ENCODE data around the gene DHCR24. TPM values are rescaled to one million over a fixed set of nuclear protein-coding genes. Genes with fewer than 3 reads are reported as not detected.

Gene DHCR24
- total and polyA plus RNA-seq, 3 experiments from 2014 or later: 2.6 to 59.8 (median 54.6) TPM

DNA sequence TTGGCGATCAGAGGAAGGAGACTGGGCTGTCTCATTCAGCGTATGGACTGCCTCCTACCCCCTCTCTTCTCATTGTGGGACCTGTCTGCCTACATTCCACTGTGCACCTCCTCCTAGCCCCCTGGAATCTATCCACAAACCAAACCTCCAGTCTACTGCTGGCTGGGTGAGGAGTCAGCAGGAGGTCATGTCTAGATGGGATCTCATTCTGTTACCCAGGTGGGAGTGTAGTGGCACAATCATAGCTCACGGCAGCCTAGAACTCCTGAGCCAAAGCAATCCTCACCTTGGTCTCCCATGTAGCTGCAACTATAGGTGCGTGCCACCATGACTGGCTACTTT lies 67.8 kb downstream of the DHCR24 start:
- no peaks in the 10 kb centered on the region for H3K27me3 ChIP-seq (ENCODE audit: insufficient read depth, low read length, poor library complexity, severe bottlenecking)
- Mint-ChIP-seq H3K36me3 (peaks cover 8 to 19% (median 10%) of the 10 kb centered on the region in 3 donors), H3K27me3 (peaks cover 0 to 5% of the 10 kb centered on the region in 2 donors), H3K4me1 (peaks cover 4 to 6% (median 6%) of the 10 kb centered on the region in 3 donors), H3K9me3 (peaks cover 9 to 17% (median 13%) of the 10 kb centered on the region in 5 donors), H3K27ac (peak overlapping the region in 1 of 8 donors; percentile 94), H3K4me3 (no peak overlapping the region)
- no peak for DNase-seq
- H3K27ac ChIP-seq (ENCODE audit: low read depth, low read length): no peak overlapping the region
- POLR2A ChIA-PET: no interaction called here
- CTCF ChIA-PET: no interaction called here
- no peak overlapping the region for H3K4me3 ChIP-seq (ENCODE audit: low read length)
- H3K4me1 ChIP-seq (ENCODE audit: insufficient read depth, low read length): no peaks in the 10 kb centered on the region
- H3K9me3 ChIP-seq (ENCODE audit: low read length): no peaks in the 10 kb centered on the region
- no peaks in the 10 kb centered on the region for H3K36me3 ChIP-seq (ENCODE audit: insufficient read depth, low read length)

DNA sequence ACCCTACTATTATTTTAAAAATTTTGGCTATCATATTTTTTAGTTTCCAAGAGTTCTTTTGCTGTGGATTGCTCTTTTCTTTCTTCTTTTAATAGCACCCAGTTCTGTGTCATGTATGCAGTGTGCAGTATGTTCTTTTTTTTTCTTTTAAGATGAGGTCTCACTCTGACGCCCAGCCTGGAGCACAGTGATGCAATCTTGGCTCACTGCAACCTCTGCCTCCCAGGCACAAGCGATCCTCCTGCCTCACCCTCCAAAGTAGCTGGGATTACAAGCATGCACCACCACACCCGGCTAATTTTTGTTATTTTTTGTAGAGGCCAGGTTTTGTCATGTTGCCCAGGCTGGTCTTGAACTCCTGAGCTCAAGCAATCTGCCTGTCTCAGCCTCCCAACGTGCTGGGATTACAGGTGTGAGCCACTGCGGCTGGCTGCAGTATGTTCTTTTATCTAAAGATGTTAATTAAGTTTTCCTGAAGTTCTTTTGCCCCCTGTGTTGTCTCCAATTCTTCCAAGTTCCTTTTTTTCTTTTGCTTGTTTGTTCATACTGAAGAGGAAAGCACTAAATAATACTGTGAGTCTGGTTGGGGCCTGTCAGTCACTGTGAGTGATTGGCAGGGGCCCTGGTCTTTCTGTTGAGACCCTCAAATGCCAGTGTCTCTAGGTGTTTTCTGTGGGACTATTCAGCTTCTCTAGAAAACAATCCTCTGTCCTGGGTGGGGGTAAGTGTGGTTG lies 68.4 kb downstream of the DHCR24 start:
- peaks cover 4 to 6% (median 6%) of the 10 kb centered on the region in 3 donors for H3K4me1 Mint-ChIP-seq
- Histone ChIP-seq H3K4me3 (ENCODE audit: low read length) (no peak overlapping the region), H3K27ac (ENCODE audit: low read depth, low read length) (no peak overlapping the region), H3K9me3 (ENCODE audit: low read length) (no peaks in the 10 kb centered on the region), H3K36me3 (ENCODE audit: insufficient read depth, low read length) (no peaks in the 10 kb centered on the region), H3K27me3 (ENCODE audit: insufficient read depth, low read length, poor library complexity, severe bottlenecking) (no peaks in the 10 kb centered on the region), H3K4me1 (ENCODE audit: insufficient read depth, low read length) (no peaks in the 10 kb centered on the region)
- H3K9me3 Mint-ChIP-seq: peaks cover 6 to 13% (median 8%) of the 10 kb centered on the region in 5 donors
- DNase-seq: no peak
- POLR2A ChIA-PET: no interaction called here
- H3K27me3 Mint-ChIP-seq: peaks cover 0 to 5% of the 10 kb centered on the region in 2 donors
- CTCF ChIA-PET: no interaction called here
- H3K36me3 Mint-ChIP-seq: peaks cover 4 to 16% (median 7%) of the 10 kb centered on the region in 3 donors
- no peak overlapping the region for H3K4me3 Mint-ChIP-seq
- H3K27ac Mint-ChIP-seq: peak overlapping the region in 5 of 8 donors; percentile 14 to 94 (median 63)

DNA sequence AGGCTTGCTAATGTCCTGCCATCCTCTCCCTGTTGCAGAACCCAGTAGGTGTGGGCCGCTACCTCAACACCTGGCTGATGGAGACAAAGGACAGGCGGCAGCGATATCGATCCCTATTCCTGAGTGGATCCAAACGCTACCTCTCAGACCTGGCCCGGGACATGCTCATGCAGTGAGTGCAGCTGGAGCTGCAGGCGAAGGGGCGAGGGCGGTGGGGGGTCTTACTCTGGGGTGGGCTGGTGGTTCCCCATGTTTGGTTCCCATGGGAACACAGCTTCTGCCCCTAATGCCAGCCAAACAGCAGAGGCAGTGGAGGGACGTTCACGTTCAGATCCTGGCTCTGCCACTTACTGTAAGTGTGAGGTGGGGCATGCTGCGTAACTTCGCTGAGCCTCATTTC lies 70.0 kb downstream of the DHCR24 start:
- H3K27ac Mint-ChIP-seq: no peak overlapping the region
- Histone ChIP-seq H3K27me3 (ENCODE audit: insufficient read depth, low read length, poor library complexity, severe bottlenecking) (no peaks in the 10 kb centered on the region), H3K4me1 (ENCODE audit: insufficient read depth, low read length) (no peaks in the 10 kb centered on the region), H3K36me3 (ENCODE audit: insufficient read depth, low read length) (no peaks in the 10 kb centered on the region), H3K9me3 (ENCODE audit: low read length) (no peaks in the 10 kb centered on the region), H3K4me3 (ENCODE audit: low read length) (no peak overlapping the region), H3K27ac (ENCODE audit: low read depth, low read length) (no peak overlapping the region)
- H3K4me1 Mint-ChIP-seq: peaks cover 6 to 14% (median 7%) of the 10 kb centered on the region in 3 donors
- ChIA-PET CTCF (interaction anchor here (1.1 kb wide), 1 partner anchor 31 kb away, joined by 3 read pairs; no protein-coding TSS in a partner anchor), POLR2A (no interaction called here)
- no peaks in the 10 kb centered on the region for H3K9me3 Mint-ChIP-seq
- H3K4me3 Mint-ChIP-seq: no peak overlapping the region
- H3K36me3 Mint-ChIP-seq: no peaks in the 10 kb centered on the region
- no peaks in the 10 kb centered on the region for H3K27me3 Mint-ChIP-seq
- no peak for DNase-seq

DNA sequence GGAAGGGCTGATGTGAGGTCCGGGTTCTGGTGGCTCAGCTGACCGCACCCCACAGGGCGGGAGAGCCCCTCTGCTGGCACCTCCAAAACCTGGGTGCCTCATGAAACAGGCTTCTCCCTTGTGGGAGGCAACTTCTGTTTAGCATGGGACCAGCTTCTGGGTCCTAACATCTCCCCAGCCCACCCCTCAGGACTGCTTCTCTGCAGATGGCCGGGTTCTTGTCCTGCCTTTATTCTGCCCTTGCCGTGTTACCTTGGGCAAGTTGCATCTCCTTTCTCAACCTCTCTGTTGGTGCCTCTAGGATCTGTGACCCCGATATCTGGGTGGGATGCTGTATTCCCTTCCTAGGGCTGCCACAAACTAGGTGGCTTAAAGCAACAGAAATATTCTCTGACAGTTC lies 70.9 kb downstream of the DHCR24 start:
- ChIA-PET CTCF (interaction anchor here (1.8 kb wide), 1 partner anchor 15 kb away, joined by 7 read pairs; the partner anchor contains the start of gene TTC22), POLR2A (no interaction called here)
- peak overlapping the region in 1 of 8 donors; percentile 28 for H3K27ac Mint-ChIP-seq
- no peaks in the 10 kb centered on the region for H3K9me3 Mint-ChIP-seq
- no peak overlapping the region for H3K4me3 ChIP-seq (ENCODE audit: low read length)
- H3K27ac ChIP-seq (ENCODE audit: low read depth, low read length): no peak overlapping the region
- no peak overlapping the region for H3K4me3 Mint-ChIP-seq
- H3K27me3 Mint-ChIP-seq: no peaks in the 10 kb centered on the region
- DNase-seq: no peak
- no peaks in the 10 kb centered on the region for H3K9me3 ChIP-seq (ENCODE audit: low read length)
- H3K4me1 Mint-ChIP-seq: peaks cover 6 to 14% (median 7%) of the 10 kb centered on the region in 3 donors
- no peaks in the 10 kb centered on the region for H3K36me3 Mint-ChIP-seq
- H3K4me1 ChIP-seq (ENCODE audit: insufficient read depth, low read length): no peaks in the 10 kb centered on the region
- H3K27me3 ChIP-seq (ENCODE audit: insufficient read depth, low read length, poor library complexity, severe bottlenecking): no peaks in the 10 kb centered on the region
- H3K36me3 ChIP-seq (ENCODE audit: insufficient read depth, low read length): no peaks in the 10 kb centered on the region

DNA sequence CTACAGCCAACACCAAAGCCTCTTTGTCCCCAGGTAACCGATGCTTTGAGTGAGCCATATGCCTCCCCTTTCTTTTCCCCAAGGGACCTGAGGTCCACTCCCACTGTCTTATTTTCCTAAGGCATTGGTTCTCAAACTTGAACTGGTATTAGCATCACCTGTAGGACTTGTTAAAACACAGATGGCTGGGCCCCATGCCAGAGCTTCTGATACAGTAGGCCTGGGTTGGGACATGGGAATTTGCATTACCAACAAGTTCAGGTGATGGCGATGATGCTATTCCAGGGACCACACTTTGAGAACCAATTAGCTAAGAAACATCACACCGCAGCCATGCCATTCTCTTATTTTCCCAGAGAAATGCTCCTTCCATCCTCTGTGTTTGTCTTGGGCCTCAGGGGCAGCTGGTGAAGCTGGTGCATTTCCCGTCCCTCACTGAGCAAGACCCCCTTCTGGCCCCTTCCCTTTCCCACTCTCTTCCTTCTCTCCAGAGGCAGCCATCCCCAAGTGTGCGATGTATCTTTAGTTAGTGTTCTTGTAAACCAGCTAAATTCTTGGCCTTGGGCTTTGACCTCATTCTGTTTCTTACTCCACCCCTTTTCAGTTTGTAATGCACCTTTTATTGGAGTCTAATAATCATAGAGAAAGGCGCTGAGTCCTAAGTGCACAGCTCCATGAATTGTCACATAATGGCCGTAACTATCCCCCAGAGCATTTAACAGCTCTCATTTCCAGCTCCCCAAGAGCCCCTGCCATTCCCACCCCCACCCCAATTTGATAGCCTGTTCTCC lies 71.7 kb downstream of the DHCR24 start:
- peaks cover 2% of the 10 kb centered on the region for H3K4me1 ChIP-seq (ENCODE audit: insufficient read depth, low read length)
- H3K27ac Mint-ChIP-seq: peak overlapping the region in 3 of 8 donors; percentile 35 to 83 (median 82)
- H3K27me3 Mint-ChIP-seq: no peaks in the 10 kb centered on the region
- H3K36me3 Mint-ChIP-seq: no peaks in the 10 kb centered on the region
- no peaks in the 10 kb centered on the region for H3K9me3 ChIP-seq (ENCODE audit: low read length)
- ChIA-PET POLR2A (no interaction called here), CTCF (interaction anchor here (1.8 kb wide), 1 partner anchor 14 kb away, joined by 7 read pairs; the partner anchor contains the start of gene TTC22)
- H3K4me3 ChIP-seq (ENCODE audit: low read length): no peak overlapping the region
- no peak for DNase-seq
- H3K4me1 Mint-ChIP-seq: peaks cover 6 to 14% (median 7%) of the 10 kb centered on the region in 3 donors
- H3K4me3 Mint-ChIP-seq: no peak overlapping the region
- no peak overlapping the region for H3K27ac ChIP-seq (ENCODE audit: low read depth, low read length)
- no peaks in the 10 kb centered on the region for H3K9me3 Mint-ChIP-seq
- no peaks in the 10 kb centered on the region for H3K27me3 ChIP-seq (ENCODE audit: insufficient read depth, low read length, poor library complexity, severe bottlenecking)
- H3K36me3 ChIP-seq (ENCODE audit: insufficient read depth, low read length): no peaks in the 10 kb centered on the region

DNA sequence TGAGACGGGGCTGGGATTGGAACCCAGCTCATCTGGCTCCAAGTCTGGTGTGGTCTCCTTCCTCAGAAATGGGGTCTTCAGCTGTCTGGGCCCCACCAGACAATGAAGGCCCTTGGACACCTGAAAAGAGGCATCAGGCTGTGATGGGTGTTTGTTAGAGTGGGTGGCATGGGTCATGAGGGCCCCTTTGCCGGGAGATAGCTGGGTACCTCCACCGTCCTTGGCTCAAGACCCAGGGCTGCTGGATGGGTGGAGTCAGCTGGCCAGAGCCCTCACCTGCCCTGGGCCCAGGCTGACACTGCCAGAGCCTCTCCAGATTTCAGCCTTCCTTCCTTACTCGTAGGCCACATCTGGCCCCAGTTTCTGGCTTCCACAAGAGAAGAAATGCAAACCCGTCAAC lies 72.4 kb downstream of the DHCR24 start:
- no peaks in the 10 kb centered on the region for H3K27me3 ChIP-seq (ENCODE audit: insufficient read depth, low read length, poor library complexity, severe bottlenecking)
- H3K4me3 ChIP-seq (ENCODE audit: low read length): no peak overlapping the region
- ChIA-PET CTCF (interaction anchor here (1.8 kb wide), 1 partner anchor 13 kb away, joined by 7 read pairs; the partner anchor contains the start of gene TTC22), POLR2A (no interaction called here)
- Mint-ChIP-seq H3K27me3 (no peaks in the 10 kb centered on the region), H3K27ac (no peak overlapping the region), H3K4me1 (peaks cover 6 to 14% (median 10%) of the 10 kb centered on the region in 3 donors), H3K9me3 (no peaks in the 10 kb centered on the region), H3K36me3 (no peaks in the 10 kb centered on the region), H3K4me3 (no peak overlapping the region)
- peaks cover 4% of the 10 kb centered on the region for H3K4me1 ChIP-seq (ENCODE audit: insufficient read depth, low read length)
- no peak overlapping the region for H3K27ac ChIP-seq (ENCODE audit: low read depth, low read length)
- H3K36me3 ChIP-seq (ENCODE audit: insufficient read depth, low read length): no peaks in the 10 kb centered on the region
- DNase-seq: no peak
- H3K9me3 ChIP-seq (ENCODE audit: low read length): no peaks in the 10 kb centered on the region

DNA sequence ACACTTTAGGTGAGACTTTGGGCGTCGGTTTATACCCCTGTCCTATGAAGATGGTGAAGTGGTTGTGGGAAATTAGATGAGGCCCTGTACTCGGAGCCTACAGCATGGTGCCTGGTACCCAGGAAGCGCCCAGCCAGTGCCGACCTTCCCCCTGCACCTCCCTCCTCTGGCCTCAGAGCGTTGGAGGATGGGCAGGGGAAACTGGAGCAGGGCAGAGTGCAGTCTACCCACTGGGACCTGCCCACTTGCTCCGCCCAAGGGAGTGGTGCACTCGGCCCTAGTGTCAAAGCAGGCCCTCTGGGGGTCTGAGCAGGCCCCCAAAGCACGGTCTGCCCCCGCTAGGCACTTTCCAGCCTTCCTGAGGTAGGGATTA lies 72.9 kb downstream of the DHCR24 start:
- Histone ChIP-seq H3K4me3 (ENCODE audit: low read length) (no peak overlapping the region), H3K9me3 (ENCODE audit: low read length) (no peaks in the 10 kb centered on the region), H3K4me1 (ENCODE audit: insufficient read depth, low read length) (peaks cover 4% of the 10 kb centered on the region), H3K27me3 (ENCODE audit: insufficient read depth, low read length, poor library complexity, severe bottlenecking) (no peaks in the 10 kb centered on the region), H3K36me3 (ENCODE audit: insufficient read depth, low read length) (no peaks in the 10 kb centered on the region), H3K27ac (ENCODE audit: low read depth, low read length) (no peak overlapping the region)
- no peaks in the 10 kb centered on the region for H3K27me3 Mint-ChIP-seq
- DNase-seq: no peak
- no peak overlapping the region for H3K4me3 Mint-ChIP-seq
- no peaks in the 10 kb centered on the region for H3K36me3 Mint-ChIP-seq
- peak overlapping the region in 1 of 8 donors; percentile 94 for H3K27ac Mint-ChIP-seq
- no peaks in the 10 kb centered on the region for H3K9me3 Mint-ChIP-seq
- H3K4me1 Mint-ChIP-seq: peaks cover 6 to 14% (median 10%) of the 10 kb centered on the region in 3 donors
- ChIA-PET CTCF (no interaction called here), POLR2A (no interaction called here)

DNA sequence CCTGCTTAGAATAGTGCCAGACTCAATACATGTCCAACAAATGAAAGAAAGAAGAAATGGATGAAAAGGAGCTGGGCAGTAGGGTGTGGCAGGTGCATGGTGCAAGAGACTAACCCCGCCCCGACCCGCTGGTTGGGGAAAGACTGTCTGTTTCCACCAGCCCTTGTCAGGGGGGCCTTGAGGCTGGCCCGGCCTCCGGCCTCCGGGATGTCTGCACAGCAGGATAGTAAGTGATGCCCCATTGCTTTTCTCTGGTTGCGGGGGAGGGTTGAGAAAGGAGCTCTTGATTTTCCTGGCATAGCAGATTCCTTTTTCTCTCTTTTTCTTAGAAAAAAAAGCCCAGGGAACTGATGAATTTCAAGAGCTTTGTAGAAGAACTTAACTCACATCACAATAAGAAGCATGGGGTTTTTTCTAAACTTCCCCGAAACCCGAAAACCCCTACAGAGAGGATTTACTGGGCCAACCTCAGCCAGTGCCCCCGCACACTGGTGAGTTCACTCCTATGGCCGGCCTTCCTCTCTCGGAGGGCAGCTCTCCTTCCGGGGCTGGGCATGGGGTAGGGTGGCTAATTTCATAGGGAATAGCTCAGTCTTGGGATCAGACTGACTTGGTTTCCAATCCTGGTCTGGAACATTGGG lies 73.4 kb downstream of the DHCR24 start:
- POLR2A ChIA-PET: no interaction called here
- Histone ChIP-seq H3K36me3 (ENCODE audit: insufficient read depth, low read length) (no peaks in the 10 kb centered on the region), H3K27ac (ENCODE audit: low read depth, low read length) (no peak overlapping the region), H3K27me3 (ENCODE audit: insufficient read depth, low read length, poor library complexity, severe bottlenecking) (no peaks in the 10 kb centered on the region), H3K4me1 (ENCODE audit: insufficient read depth, low read length) (peaks cover 4% of the 10 kb centered on the region), H3K4me3 (ENCODE audit: low read length) (no peak overlapping the region), H3K9me3 (ENCODE audit: low read length) (no peaks in the 10 kb centered on the region)
- CTCF ChIA-PET: no interaction called here
- Mint-ChIP-seq H3K27me3 (no peaks in the 10 kb centered on the region), H3K4me1 (peaks cover 6 to 14% (median 13%) of the 10 kb centered on the region in 3 donors), H3K27ac (peak overlapping the region in 1 of 8 donors; percentile 94), H3K4me3 (peak overlapping the region in 1 of 7 donors; percentile 14), H3K9me3 (no peaks in the 10 kb centered on the region), H3K36me3 (no peaks in the 10 kb centered on the region)
- DNase-seq: no peak
